ENCODE data around the gene GBE1.
"Not testable (repeated sequence)": the region's sequence is repeated elsewhere in the genome, so short reads cannot be mapped to it uniquely, and the experiment has no call there.

The GBE1 gene

DNA sequence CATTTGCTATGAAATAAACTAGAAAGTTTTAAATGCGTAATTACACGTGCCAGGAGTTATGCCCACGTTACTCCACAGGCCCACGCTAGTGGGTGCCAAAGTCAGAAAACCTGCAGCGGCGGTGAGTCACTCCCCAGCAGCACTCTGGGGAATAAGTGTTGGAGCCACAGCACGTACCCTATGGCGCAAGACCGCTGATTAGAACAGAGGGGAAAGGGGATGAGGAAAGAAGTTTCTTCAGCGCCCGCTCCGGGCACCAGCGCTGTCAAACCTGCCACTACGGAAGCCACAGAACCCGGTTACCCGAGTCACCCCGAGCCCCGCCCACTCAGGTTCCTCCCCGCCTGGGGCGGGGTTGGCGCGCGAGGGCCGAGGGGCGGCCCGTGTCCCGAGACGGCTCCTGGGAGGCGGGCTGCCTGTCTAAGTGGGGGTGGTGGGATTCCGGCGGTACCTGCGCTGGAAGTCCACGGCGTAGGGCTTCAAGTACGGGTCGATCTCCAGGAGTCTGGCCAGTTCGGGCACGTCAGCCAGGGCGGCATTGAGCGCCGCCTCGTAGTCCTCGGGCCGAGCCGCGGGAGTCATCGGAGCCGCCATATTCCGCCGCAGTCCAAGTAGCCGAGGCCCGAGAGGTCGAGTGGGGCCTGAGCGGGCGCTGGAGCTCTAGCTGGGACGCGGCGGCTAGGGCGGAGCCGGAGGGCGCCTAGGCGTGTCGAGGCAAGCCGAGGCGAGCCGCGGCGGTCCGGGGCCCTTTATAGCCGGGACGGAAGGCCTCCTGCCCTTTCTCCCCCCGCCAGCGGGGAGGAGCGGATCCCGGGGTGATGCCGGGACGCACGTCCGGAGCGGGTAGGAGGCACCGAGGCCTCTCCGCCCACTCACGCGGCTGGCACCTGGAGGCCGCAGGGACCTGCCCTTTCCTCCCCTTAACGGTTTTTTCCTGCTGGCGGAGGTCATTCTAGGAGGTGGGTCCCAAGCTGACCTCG is at the start of gene GBE1:
Gene GBE1, minus strand, starts transcription at position 722 of the 980 bp plus-strand sequence. Its CDS starts 128 bp downstream, at position 594.
- DNase-seq, result peak; percentile 95

DNA sequence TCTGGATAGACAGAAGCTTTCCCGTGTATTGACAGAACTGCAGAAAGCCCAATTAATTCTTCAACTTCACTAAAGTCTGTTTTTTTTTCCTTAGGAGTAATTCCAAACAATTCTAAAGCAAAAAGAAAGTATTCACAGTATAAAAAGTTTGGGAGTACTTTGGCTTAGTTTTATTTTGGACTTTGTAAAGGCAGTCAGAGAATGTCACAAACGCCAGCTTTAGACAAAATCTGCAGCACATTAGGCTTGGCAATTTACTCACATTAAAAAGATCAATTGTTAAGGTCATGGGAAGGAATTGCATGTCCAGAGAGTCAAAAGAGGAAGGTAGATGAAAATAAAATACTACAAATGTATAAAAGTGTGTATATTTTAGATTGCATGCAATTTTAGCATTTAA is 47.5 kb upstream of the GBE1 start:
- no peak for DNase-seq

DNA sequence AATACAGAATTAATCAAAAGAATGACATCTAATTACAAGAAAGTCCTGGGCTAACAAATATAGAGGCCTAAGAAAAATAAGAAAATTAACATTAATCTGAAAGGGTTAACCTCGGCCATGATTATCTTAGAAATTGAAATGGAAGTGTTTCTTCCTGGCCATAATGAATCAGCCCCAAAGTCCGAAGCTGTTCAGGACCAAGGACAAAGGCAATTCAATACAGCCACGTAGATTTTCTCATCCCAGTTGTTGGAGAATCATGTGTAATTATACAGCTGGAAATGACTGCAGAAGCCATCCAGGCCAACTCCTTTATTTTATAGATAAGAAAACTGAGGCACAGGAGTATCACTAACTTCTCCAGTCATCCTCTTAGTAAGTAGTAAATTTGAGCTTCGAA is 38.0 kb upstream of the GBE1 start:
- DNase-seq, result no peak

DNA sequence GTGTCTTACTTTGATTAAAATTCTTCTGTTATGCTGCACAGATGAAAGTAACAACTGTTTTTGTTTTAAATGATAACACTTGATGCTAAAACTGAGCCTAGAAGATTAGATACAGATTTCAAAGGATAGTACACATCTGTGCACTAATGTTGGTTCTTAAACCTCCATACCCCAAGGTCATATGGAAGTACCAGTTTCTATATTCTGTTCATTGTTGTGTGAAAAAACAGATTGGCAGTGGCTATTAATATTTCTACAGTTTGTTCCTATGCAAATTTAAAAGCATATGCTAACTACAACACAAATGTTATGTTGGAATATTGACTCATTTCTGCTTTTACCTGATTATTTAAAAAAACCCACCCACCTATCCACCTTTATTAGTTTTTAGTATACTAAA is 32.0 kb upstream of the GBE1 start:
- DNase-seq, result no peak

DNA sequence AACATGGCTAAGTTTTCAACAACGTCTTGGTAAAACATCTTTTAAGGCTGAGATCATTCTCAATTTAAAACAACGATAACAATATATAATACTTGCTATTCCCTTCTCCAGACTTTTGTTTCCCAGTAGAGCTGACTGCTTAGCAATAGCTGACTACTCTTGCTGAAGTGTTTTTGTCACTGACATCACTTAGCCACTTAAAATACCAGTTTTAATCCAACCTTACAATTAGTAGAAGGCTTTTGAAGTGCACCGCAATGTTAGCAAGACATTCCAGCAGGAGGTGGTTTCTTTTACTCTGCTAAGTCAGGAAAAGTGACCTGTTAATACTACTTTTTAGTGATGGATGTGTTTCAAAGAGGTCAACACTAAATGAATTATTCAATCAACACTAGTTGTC is 28.7 kb upstream of the GBE1 start:
- DNase-seq, result no peak

DNA sequence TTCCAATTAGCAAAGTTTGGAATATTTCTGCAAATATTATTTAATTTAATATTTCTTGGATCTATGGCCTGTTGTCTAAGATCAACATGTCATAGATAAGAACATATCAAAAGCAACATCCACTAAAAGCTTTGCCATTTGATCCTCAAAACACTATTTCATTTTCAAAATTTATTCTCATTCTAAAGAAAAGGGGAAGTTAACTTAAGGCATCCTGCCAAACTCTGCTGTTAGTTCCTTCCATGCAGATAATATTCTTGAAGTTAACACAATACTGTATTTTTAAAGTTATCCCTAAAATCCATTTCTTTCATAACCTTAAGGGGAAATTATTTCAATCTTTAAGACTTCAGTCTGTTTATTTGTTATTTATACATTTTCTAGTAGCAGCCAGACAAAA is 28.2 kb upstream of the GBE1 start:
- DNase-seq, result no peak

DNA sequence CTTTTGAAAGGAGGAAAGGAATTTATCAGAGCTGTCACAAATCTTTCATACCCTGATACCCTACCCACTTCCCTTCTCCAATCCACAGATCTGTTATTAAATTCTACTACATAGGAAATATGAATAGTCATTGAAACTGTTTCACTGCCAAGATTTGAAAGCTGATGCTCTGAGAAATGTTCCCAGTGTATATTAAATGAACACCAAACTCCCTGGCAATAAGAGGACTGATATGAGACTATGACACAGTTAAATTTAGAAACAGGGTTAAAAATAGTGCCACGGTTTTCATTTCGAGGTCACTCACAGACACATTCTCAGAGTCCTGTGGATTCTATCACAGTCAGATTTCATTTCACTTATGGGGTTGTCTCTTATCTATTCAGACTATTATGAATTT is 27.2 kb upstream of the GBE1 start:
- no peak for DNase-seq

DNA sequence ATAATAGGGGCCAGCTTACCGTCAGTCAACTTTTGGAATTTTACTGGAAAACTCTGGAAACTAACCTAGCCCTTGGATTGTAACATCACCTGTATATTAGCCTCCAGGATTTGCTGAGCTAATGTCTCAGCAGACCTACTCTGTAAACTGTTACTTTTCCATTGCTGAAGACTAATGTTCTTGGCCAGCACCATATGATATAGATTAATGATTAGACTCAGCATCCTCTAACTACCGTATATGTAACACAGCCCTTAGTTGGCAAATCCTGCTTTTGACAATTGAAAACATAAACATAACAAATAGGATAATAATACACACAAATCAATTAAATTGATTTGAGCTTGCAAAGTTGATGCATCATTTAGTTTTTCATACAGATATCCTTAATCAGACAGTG is 26.6 kb upstream of the GBE1 start:
- DNase-seq, result no peak

DNA sequence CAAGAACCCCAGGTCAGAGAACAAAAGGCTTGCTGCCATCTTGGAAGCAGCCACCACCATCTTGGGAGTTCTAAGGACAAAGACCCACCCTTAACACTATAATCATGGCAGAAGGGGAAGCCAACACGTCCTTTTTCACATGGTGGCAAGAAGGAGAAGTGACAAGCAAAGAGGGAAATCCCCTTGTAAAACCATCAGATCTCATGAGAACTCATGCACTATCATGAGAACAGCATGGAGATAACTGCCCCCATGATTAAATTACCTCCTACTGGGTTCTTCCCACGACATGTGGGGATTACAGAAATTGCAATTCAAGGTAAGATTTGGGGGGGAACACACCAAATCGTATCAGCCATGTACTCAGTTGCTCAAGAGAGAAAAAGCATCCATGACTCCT is 21.1 kb upstream of the GBE1 start:
- DNase-seq, result no peak

DNA sequence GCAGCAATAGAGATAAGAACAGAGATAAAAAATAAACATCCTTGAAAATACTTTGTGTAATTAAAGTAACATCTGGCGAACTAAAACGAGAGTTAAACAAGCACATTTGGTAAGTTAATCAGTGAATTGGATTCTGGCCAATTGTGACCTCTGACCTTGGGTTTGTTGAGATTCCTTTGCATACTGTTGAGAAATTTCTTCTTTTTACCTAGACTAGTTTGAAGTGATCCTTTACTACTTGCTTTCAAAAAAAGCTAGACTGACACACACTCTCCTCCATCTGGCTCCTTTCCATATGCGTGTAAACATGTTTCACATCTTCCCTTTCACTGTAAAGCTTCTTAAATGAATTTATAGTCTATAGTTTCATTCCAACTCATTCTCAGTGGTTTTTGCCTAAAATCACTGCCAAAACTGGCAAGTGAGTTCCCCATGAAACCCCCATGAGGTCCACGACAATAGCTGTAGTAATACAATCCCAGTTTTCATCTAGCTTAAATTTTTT is 17.3 kb upstream of the GBE1 start:
- DNase-seq, result no peak

DNA sequence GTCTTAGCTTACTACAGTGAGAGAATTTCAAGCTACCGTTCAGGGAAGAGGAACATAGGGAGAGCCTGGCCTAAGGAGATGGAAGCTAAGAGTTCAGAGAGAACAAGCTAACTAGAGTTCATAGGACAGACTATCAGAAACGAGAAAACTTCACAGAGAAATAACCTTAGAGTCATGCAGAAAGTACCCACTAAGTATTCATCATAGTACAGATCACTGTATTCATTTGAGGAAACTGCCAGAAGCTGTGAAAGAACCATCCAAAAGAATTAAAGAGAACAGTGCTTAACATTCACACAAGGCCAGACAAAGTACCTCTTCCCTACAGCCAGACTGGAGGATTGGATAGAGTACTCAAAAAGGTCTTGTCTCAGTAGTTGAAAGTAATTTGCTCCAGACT is 15.2 kb upstream of the GBE1 start:
- DNase-seq, result no peak

DNA sequence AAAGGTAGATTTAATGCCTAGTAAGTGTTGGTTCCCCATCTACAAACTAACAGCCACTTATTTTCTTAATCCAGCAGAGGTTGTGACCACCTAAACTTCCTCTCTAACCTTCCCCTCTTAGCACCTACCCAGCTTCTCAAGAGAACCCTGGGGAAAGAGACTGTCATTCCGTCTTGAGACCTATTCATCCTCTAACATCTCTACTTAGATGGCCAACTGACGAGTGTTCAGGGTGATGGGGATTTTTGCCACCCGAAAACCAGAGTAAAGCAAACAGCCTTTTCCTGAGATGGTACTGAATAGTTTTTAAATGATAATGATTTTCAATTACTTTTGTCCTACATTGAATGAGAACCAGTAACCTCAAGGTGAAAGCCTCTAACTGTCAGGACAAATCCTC is 9.3 kb upstream of the GBE1 start:
- DNase-seq, result no peak

DNA sequence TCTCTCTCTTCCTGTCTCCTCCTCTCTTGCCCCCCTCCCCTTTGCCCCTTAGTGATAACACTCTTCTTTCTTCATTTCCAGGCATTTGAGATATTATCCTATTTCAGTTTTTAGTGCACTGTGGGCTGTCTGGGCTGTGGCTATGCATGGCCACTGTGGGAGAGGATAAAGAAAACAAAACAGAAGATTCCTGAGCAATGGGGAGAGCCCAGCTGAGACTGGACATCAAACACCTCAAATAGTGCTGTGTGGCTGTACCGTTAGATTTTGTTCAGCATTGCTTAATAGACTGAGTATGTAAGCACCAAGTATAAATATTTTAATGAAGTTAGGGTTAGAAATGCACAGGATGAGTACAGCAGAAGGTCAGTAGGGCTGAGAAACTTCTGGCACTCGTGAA is 7.9 kb upstream of the GBE1 start:
- no peak for DNase-seq

DNA sequence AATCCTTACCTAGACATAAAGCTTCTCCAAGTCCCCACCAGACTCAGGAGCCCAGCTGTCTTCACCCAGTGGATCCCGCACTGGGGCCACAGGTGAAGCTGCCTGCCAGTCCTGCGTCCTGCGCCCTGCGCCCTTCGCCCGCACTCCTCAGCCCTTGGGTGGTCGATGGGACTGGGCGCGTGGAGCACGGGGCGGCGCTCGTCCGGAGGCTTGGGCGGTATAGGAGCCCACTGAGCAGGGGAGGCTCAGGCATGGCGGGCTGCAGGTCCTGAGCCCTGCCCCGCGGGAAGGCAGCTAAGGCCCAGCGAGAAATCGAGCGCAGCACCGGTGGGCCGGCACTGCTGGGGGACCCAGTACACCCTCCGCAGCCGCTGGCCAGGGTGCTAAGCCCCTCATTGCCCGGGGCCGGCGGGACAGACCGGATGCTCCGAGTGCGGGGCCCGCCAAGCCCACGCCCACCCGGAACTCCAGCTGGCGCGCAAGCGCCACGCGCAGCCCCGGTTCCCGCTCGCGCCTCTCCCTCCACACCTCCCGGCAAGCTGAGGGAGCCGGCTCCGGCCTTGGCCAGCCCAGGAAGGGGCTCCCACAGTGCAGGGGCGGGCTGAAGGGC is 5.9 kb upstream of the GBE1 start:
- DNase-seq, result not testable (repeated sequence)

DNA sequence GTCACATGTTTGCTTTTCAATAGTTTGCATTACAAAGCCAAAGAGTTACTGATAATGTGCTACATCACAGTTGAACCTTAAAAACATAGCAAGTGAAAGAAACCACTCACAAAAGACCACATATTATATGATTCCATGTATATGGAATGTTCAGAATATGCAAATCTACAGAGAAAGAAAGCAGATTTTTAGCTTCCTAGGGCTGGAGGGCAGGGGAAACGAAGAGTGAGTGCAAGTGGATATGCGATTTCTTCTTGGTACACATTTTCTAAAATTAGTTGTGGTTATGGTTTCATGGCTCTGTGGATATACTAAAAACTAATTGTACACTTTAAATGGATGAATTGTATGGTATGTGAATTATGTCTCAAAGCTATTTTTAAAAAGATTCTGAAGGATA is 4.0 kb upstream of the GBE1 start:
- no peak for DNase-seq

DNA sequence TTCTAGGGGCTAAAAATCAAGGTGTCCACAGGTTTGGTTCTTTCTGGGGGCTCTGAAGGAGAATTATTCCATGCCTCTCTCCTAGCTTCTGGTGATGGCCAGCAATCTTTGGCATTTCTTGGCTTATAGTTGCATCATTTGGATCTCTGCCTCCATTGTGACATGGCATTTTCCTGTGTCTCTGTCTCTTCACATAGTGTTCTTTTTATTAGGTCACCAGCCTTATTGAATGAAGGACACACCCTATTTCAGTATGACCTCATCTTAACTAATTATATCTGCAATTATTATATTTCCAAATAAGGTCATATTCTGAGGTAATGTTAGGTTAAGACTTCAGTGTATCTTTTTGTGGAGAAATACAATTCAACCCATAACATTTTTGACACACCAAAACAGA is 3.2 kb upstream of the GBE1 start:
- no peak for DNase-seq

DNA sequence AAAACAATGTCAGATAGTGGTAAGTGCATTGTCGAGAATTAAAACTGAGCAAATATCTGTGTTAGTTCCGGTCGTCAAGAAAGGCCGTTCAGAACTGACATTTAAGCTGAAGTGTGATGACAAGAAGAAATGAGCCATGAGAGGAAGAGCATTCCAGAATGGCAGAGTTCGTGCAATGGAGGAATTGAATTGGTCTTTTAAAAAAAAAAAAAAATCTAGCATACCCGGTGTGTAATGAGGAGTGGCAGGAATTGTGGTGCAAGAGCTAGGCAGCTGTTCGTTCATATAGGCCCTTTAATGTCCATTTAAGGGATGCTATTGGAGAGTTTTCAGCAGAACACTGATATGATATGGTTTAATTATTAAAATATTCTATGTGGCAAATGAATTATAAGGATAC is 2.6 kb upstream of the GBE1 start:
- DNase-seq, result no peak

DNA sequence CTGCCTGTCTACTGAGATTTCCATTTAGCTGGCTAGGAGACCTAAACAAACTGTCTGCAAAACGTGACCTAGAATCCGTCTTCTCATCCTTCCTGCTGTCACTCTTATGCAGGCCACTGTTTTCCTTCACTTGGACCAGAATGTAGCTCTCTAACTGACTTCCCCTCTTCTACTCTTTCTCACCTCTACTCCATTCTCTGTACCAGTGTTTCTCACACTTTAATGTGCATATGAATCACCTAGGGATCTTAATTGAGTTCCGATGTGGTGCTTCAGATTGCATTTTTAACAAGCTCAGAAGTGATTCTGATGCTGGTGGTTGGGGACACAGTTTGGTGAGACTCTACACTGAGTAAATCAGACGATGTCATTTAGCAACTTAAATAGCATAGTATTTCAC is 1.6 kb upstream of the GBE1 start:
- DNase-seq, result no peak

DNA sequence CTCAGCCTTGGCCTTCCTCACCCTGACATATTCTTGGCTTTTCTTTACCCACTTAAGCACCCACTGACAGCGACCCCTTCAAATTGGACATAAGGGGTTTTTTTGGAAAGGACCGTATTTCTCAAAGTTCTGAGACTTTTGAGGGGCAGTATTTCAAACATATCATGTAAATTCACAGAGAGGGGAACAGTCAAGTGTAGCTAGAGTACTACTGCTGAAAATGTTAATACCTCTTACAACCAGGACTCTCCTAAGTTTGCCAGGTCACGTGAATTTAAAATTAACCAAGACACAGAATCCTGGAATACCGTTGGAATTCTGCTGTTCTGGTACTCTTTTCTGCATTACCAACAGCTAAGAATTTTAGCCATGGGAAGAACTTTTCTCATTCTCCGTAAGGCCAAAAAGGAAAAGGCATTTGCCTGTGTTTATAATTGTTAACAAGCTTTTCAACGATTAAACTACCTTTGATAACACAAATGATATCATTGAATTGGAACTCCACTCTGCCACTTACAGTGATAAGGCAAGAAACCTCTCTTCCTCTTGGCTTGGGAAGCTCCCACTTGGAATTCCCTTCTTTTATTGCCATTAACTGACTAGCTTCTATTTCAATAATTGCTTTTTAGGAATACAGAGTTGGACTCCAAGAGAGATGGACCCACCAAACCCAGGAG is 597 bp upstream of the GBE1 start:
- no peak for DNase-seq

DNA sequence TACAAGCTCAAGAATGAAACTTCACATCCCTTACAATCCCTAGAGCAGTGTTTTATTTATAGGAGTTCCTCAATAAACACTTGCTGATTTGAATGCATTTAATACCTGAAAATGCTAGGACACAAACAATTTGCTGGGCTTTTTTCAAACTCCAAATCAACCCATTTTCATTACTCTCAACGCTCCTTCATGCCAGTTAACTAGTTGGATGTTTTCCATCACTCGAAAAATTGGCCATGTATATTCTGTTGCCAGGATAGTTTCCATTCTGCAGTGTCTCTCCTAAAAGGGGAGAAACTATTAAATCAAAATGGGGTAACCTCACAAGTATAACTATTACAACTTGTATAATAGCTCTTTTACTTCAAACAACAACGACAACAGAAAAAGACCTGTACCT is 1.2 kb downstream of the GBE1 start:
- no peak for DNase-seq

DNA sequence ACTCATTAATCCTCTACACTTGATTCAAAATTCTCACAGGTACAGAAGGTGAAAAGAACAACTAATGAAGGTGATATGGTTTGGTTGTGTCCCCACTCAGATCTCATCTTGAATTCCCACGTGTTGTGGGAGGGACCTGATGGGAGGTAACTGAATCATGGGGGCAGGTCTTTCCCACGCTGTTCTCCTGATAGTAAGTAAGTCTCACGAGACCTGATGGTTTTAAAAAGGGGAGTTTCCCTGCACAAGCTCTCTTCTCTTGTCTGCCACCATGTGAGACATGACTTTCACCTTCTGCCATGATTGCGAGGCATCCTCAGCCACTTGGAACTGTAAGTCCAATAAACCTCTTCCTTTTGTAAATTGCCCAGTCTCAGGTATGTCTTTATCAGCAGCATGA is 2.7 kb downstream of the GBE1 start:
- not testable (repeated sequence) for DNase-seq

DNA sequence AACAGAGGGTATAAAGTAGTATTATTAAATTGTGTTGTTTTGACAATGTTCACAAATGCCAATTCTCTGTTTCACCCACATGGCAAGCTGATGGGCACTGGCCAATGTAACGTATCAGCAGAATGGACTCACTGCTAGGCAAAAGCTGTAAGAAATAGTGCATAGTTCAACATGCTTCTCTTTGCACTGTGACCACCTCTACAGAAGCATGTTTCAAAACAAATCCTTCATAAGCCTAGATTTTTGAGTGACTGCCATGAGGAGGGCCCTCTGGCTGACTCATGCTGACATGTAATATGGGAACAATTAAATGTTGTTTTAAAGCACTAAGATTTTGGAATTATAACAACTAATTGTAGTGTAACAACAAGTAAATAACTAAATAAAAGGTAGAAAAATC is 3.2 kb downstream of the GBE1 start:
- no peak for DNase-seq

DNA sequence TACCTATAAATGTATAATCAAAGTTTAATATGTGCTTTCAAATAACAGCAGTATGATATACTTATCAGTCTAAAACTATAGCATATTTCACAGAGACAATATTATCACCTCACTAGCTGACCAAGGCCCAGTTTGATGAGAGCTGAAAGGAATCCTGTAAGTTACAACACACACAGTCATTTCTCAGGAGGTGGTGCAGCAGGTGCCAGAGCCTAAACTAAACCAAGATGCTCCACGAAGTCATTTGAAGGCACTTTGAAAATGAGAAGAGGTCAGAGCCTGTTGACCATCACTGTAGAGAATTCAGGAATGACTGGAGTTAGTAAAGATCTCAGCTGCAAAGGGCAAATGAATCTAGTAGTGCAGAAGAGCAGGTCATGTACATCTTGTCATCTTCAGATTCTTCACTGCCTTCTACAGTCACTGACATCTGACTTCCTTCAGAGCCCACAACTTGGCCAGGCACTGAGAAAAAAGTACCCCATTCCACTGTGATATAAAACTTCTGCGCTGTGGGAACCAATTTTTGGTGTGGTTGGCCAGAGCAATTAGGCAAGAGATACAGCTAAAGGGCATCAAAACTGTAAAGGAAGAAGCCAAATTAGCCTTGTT is 7.9 kb downstream of the GBE1 start:
- no peak for DNase-seq
